Measurements from ENCODE around the gene HM13. TPM values are rescaled to one million over a fixed set of nuclear protein-coding genes. Genes with fewer than 3 reads are reported as not detected.

Gene HM13
- total and polyA plus RNA-seq, 2 donors (not counting 1 experiment from before 2014, with no cell fraction given) = 73.2 to 85.1 TPM

DNA sequence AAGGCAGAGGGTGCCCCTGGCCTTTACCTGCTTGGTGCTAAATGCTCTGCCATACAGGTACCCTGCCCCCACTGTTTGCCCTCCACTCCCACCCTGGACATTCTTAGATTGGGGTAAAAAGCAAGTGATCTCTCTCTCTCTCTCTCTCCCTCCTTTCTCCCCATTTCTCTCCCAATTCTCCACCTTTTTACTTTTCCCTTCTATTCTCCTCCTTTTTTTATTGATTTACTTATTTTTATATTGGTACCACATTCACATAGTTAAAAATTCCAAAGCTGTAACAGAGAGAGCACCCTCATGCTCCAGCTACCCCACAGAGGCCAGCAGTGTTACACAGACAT is 53.1 kb downstream of the HM13 start:
- Histone ChIP-seq H2AFZ (ENCODE audit: insufficient read depth, low read depth, low read length, poor library complexity, severe bottlenecking) (no peak overlapping the region), H3K9ac (ENCODE audit: low read length) (no peak overlapping the region), H3K9me3 (ENCODE audit: control extremely low read depth in 1 of 3, control insufficient read depth in 2 of 3, insufficient read depth in 1 of 3, low read length in 2 of 3) (no peaks in the 10 kb centered on the region), H3K4me1 (ENCODE audit: control insufficient read depth in 2 of 2, insufficient read depth in 2 of 2, low read length in 2 of 2) (peaks cover 2 to 13% of the 10 kb centered on the region in 2 donors), H3K36me3 (replicated peaks in 1 of 2; ENCODE audit: control extremely low read depth in 1 of 2, control insufficient read depth in 1 of 2, extremely low read depth in 1 of 2, insufficient read depth in 2 of 2, low read length in 1 of 2) (peaks cover 3 to 30% of the 10 kb centered on the region in 2 experiments), H4K20me1 (ENCODE audit: control insufficient read depth, insufficient read depth, low read length, poor library complexity, severe bottlenecking) (no peaks in the 10 kb centered on the region), H3K4me3 (ENCODE audit: control extremely low read depth in 1 of 5, extremely low read depth in 1 of 5, insufficient read depth in 1 of 5, low read depth in 2 of 5, low read length in 4 of 5) (no peak overlapping the region), H3K4me2 (replicated peaks; ENCODE audit: low read depth, low read length, poor library complexity, severe bottlenecking) (no peak overlapping the region), H3K27ac (ENCODE audit: low read length in 2 of 2) (no peak overlapping the region), H3K79me2 (ENCODE audit: control insufficient read depth, insufficient read depth, low read length) (no peaks in the 10 kb centered on the region), H3K27me3 (replicated peaks in 1 of 4; ENCODE audit: control extremely low read depth in 1 of 4, control insufficient read depth in 3 of 4, insufficient read depth in 4 of 4, low read length in 3 of 4) (no peaks in the 10 kb centered on the region)
- DNase-seq (no peak), ATAC-seq (ENCODE audit: low read depth) (no peak)
- Mint-ChIP-seq H3K9me3 (ENCODE audit: insufficient read depth) (no peaks in the 10 kb centered on the region), H3K4me1 (peaks cover 13% of the 10 kb centered on the region), H3K27me3 (no peaks in the 10 kb centered on the region), H3K27ac (no peak overlapping the region), H3K4me3 (no peak overlapping the region)
- CTCF ChIA-PET = interaction anchor here (0.9 to 11.5 kb wide), 12 partner anchors 9 to 160 kb away, joined by 3 to 327 read pairs (median 6); partner anchors contain the start of gene ID1
- POLR2A ChIA-PET = no interaction called here
- no peak for TF ChIP-seq EZH2 (IDR thresholded peaks at IDR 0.05; ENCODE audit: borderline replicate concordance, insufficient read depth, low read depth, low read length, poor library complexity, severe bottlenecking)
- TF ChIP-seq, protein P1, sequence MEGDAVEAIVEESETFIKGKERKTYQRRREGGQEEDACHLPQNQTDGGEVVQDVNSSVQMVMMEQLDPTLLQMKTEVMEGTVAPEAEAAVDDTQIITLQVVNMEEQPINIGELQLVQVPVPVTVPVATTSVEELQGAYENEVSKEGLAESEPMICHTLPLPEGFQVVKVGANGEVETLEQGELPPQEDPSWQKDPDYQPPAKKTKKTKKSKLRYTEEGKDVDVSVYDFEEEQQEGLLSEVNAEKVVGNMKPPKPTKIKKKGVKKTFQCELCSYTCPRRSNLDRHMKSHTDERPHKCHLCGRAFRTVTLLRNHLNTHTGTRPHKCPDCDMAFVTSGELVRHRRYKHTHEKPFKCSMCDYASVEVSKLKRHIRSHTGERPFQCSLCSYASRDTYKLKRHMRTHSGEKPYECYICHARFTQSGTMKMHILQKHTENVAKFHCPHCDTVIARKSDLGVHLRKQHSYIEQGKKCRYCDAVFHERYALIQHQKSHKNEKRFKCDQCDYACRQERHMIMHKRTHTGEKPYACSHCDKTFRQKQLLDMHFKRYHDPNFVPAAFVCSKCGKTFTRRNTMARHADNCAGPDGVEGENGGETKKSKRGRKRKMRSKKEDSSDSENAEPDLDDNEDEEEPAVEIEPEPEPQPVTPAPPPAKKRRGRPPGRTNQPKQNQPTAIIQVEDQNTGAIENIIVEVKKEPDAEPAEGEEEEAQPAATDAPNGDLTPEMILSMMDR (IDR thresholded peaks at IDR 0.05) = no peak
- intact Hi-C loops (cut with micrococcal nuclease) = no loop called here

DNA sequence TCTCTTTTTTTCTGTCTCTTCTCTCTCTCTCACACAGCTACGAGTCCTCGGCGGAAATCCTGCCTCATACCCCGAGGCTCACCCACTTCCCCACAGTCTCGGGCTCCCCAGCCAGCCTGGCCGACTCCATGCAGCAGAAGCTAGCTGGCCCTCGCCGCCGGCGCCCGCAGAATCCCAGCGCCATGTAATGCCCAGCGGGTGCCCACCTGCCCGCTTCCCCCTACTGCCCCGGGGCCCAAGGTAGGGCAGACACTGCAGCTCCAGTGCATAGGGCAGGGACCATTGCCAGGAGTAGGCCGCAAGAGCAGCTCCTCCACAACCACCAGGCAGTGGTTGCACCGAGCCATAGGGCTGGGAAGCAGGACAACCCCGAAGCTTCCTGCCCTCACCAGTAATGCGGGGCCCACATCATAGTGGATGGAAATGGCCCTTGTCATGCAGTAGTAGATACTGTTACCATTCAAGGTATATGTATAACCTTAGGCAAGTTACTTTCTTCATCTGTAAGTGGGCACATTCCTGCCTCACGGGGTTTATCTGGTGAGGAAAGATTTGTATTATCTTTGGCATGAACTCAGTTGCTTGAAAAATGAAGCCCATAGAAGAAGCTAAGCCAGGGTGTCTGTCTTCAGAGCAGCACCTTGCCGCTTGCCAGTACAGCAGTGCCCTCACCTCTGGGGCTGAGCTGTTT is 53.9 kb downstream of the HM13 start:
- peaks cover 4 to 18% of the 10 kb centered on the region in 2 donors for H3K4me1 ChIP-seq (ENCODE audit: control insufficient read depth in 2 of 2, insufficient read depth in 2 of 2, low read length in 2 of 2)
- Mint-ChIP-seq H3K4me1 (peaks cover 18% of the 10 kb centered on the region), H3K4me3 (no peak overlapping the region), H3K9me3 (ENCODE audit: insufficient read depth) (no peaks in the 10 kb centered on the region), H3K27me3 (no peaks in the 10 kb centered on the region), H3K27ac (no peak overlapping the region)
- TF ChIP-seq, protein P1 (IDR thresholded peaks at IDR 0.05) = no peak
- TF ChIP-seq EZH2 (IDR thresholded peaks at IDR 0.05; ENCODE audit: borderline replicate concordance, insufficient read depth, low read depth, low read length, poor library complexity, severe bottlenecking) = no peak
- DNase-seq (no peak), ATAC-seq (ENCODE audit: low read depth) (no peak)
- intact Hi-C loops (cut with micrococcal nuclease) = no loop called here
- no peaks in the 10 kb centered on the region for H3K79me2 ChIP-seq (ENCODE audit: control insufficient read depth, insufficient read depth, low read length)
- H3K4me3 ChIP-seq (ENCODE audit: control extremely low read depth in 1 of 5, extremely low read depth in 1 of 5, insufficient read depth in 1 of 5, low read depth in 2 of 5, low read length in 4 of 5) = no peak overlapping the region
- no peaks in the 10 kb centered on the region for H4K20me1 ChIP-seq (ENCODE audit: control insufficient read depth, insufficient read depth, low read length, poor library complexity, severe bottlenecking)
- no peak overlapping the region for H3K27ac ChIP-seq (ENCODE audit: low read length in 2 of 2)
- no peak overlapping the region for H3K9ac ChIP-seq (ENCODE audit: low read length)
- H3K4me2 ChIP-seq (replicated peaks; ENCODE audit: low read depth, low read length, poor library complexity, severe bottlenecking) = no peak overlapping the region
- ChIA-PET CTCF (interaction anchor here (0.9 to 11.5 kb wide), 13 partner anchors 10 to 159 kb away, joined by 3 to 327 read pairs (median 7); partner anchors contain the start of gene ID1), POLR2A (no interaction called here)
- H3K36me3 ChIP-seq (replicated peaks in 1 of 2; ENCODE audit: control extremely low read depth in 1 of 2, control insufficient read depth in 1 of 2, extremely low read depth in 1 of 2, insufficient read depth in 2 of 2, low read length in 1 of 2) = peaks cover 3 to 22% of the 10 kb centered on the region in 2 experiments
- 85% methylated on average over 17 of the region's 21 CpGs for WGBS (ENCODE audit: insufficient coverage)
- H3K27me3 ChIP-seq (replicated peaks in 1 of 4; ENCODE audit: control extremely low read depth in 1 of 4, control insufficient read depth in 3 of 4, insufficient read depth in 4 of 4, low read length in 3 of 4) = no peaks in the 10 kb centered on the region
- H3K9me3 ChIP-seq (ENCODE audit: control extremely low read depth in 1 of 3, control insufficient read depth in 2 of 3, insufficient read depth in 1 of 3, low read length in 2 of 3) = no peaks in the 10 kb centered on the region
- no peak overlapping the region for H2AFZ ChIP-seq (ENCODE audit: insufficient read depth, low read depth, low read length, poor library complexity, severe bottlenecking)
